AG09319 (cell line): ENCODE data around the gene HOXB5.

Source experiments
- DNase-seq: peaks from one replicate; pipeline ENCODE4 v3.0.0-alpha.2; 2010; ENCODE audit warnings: low read depth; ENCODE audit errors: extremely low read depth
- TF ChIP-seq, protein P1 (sequence below): IDR thresholded peaks from 2 replicates; pipeline ENCODE4 v1.5.1; 2011; ENCODE audit warnings: low read depth, mild to moderate bottlenecking, inconsistent platforms, low read length, moderate library complexity

Gene HOXB5

DNA sequence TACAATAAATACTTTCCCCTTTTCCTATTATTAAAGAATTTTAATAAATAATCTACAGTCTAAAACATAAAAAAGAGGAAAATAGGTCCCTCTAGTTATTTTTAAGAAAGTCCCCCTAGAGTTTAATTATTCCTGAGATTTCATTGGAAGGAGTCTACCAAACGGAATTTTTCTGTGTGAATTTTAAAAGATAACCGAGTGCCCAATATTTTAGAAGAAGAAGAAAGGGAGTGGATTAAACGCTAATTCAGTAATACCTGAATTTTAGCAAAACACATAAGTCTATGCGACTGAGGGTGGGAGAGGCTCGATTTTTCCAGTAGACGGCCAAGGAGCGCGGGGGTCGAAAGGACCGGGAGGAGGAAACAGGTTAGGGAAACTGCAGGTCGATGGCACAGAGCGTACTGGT lies 50.9 kb downstream of the HOXB5 start:
- TF ChIP-seq, protein P1, sequence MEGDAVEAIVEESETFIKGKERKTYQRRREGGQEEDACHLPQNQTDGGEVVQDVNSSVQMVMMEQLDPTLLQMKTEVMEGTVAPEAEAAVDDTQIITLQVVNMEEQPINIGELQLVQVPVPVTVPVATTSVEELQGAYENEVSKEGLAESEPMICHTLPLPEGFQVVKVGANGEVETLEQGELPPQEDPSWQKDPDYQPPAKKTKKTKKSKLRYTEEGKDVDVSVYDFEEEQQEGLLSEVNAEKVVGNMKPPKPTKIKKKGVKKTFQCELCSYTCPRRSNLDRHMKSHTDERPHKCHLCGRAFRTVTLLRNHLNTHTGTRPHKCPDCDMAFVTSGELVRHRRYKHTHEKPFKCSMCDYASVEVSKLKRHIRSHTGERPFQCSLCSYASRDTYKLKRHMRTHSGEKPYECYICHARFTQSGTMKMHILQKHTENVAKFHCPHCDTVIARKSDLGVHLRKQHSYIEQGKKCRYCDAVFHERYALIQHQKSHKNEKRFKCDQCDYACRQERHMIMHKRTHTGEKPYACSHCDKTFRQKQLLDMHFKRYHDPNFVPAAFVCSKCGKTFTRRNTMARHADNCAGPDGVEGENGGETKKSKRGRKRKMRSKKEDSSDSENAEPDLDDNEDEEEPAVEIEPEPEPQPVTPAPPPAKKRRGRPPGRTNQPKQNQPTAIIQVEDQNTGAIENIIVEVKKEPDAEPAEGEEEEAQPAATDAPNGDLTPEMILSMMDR, result no peak
- no peak for DNase-seq

GRCh38 chr17:48542114-48542656 lies 51.4 kb downstream of the HOXB5 start:
- no peak for DNase-seq
- TF ChIP-seq, protein P1, result no peak

DNA sequence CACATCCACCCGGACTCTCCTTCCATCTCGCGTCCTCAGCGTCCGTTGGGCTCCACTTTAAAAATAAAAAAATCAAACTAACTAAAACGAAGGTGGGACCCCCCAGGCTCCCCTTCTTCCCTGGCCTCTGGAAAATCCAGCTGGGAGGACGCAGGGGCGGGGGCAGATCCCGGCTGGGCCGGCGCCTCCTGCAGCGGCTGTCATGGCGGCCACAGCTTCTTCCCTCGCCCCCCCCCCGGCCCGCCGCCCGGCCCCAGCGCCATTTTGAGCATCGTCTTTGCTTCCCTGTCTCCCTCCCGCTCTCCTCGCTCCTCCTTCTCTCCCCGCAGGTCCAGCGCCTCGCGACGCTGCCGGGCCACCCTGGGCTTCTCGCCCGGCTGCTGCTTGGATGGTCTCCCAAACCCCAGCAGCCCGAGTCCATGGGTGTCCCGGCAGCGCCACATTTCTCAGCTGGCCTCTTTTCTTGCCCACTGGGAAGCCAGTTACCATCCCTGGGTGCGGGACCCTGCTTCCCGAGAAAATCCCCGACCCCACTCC lies 51.9 kb downstream of the HOXB5 start:
- no peak for DNase-seq
- TF ChIP-seq, protein P1, result no peak
